HCT116 (cell line): ENCODE data around the gene NEURL1B.

Source experiments
- EGR1 ChIP-seq: IDR thresholded peaks from 2 replicates; pipeline ENCODE4 v1.6.1; 2012; ENCODE audit warnings: low read depth
- EZH2 ChIP-seq: fragments of 200-600 bp; sonication (generic); IDR thresholded peaks from 2 replicates; pipeline ENCODE4 v1.6.1; 2017; ENCODE audit warnings: antibody characterized with exemption, mixed run types
- EZH2phosphoT487 ChIP-seq: fragments of 200-600 bp; IDR thresholded peaks from 2 replicates; pipeline ENCODE4 v1.6.1; 2018; ENCODE audit warnings: antibody characterized with exemption, borderline replicate concordance
- POLR2A ChIP-seq: IDR thresholded peaks from 2 replicates; pipeline ENCODE4 v1.7.0; 2011; ENCODE audit warnings: borderline replicate concordance; ENCODE audit not compliant: insufficient read depth, insufficient read length; ENCODE audit errors: extremely low read depth
- POLR2AphosphoS5 ChIP-seq: IDR thresholded peaks from 2 replicates; pipeline ENCODE4 v1.6.1; 2011; ENCODE audit warnings: mild to moderate bottlenecking, low read depth, low read length, moderate library complexity
- RAD21 ChIP-seq: IDR thresholded peaks from 2 replicates; pipeline ENCODE4 v1.6.1; 2012; ENCODE audit warnings: low read depth, mild to moderate bottlenecking
- SP1 ChIP-seq: IDR thresholded peaks from 2 replicates; pipeline ENCODE4 v1.6.1; 2012; ENCODE audit warnings: low read depth
- SRF ChIP-seq: IDR thresholded peaks from 2 replicates; pipeline ENCODE4 v1.6.1; 2012; ENCODE audit warnings: low read depth
- TCF7L2 ChIP-seq: IDR thresholded peaks from 2 replicates; pipeline ENCODE4 v1.7.0; 2011; ENCODE audit warnings: borderline replicate concordance, inconsistent platforms; ENCODE audit not compliant: insufficient read depth, insufficient read length; ENCODE audit errors: extremely low read depth
- ZFX ChIP-seq: fragments of 450-650 bp; IDR thresholded peaks from 2 replicates; pipeline ENCODE4 v1.6.1; 2017
- TF ChIP-seq, protein P1 (sequence below), 3 experiments: fragments of 200-600 bp in 1 of 3; sonication (generic) in 1 of 3; IDR thresholded peaks in 2 of 3; conservative IDR thresholded peaks in 1 of 3; 2 replicates each; pipeline ENCODE4 v1.5.1; 2012 to 2017; ENCODE audit warnings: low read depth in 2 of 3, low read length in 2 of 3, antibody characterized with exemption in 1 of 3, borderline replicate concordance in 1 of 3, control low read depth in 1 of 3, mild to moderate bottlenecking in 1 of 3, mixed read lengths in 1 of 3, mixed run types in 1 of 3, moderate library complexity in 1 of 3; ENCODE audit not compliant: insufficient read depth in 1 of 3
- TF ChIP-seq, protein P2 (sequence below): IDR thresholded peaks from 2 replicates; pipeline ENCODE4 v1.6.1; 2012
- TF ChIP-seq, protein P3 (sequence below): IDR thresholded peaks from 2 replicates; pipeline ENCODE4 v1.6.1; 2012
- TF ChIP-seq, protein P4 (sequence below): IDR thresholded peaks from 2 replicates; pipeline ENCODE4 v1.6.1; 2011; ENCODE audit warnings: mild to moderate bottlenecking, low read length, moderate library complexity; ENCODE audit not compliant: insufficient replicate concordance; ENCODE audit errors: extremely low read depth

DNA sequence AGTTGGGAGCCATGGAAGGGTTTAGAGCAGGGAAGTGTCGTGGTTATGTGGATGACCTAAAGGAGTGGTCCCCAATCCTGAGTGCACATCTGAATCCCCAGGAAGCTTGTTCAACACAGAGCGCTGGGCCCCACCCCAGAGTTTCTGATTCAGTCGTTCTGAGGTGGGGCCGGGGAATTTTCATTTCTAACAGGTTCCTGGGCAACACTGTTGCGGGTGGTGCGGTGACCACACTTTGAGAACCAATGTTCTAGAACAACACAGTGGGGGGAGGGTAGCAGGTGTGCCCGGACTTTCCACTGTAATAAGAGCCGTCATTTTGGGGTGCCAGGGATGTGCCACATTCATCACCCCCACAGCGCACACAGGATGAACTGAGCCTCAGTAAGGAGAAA is 90.6 kb downstream of the NEURL1B start:
- no peak for TF ChIP-seq POLR2A
- TF ChIP-seq, protein P1, sequence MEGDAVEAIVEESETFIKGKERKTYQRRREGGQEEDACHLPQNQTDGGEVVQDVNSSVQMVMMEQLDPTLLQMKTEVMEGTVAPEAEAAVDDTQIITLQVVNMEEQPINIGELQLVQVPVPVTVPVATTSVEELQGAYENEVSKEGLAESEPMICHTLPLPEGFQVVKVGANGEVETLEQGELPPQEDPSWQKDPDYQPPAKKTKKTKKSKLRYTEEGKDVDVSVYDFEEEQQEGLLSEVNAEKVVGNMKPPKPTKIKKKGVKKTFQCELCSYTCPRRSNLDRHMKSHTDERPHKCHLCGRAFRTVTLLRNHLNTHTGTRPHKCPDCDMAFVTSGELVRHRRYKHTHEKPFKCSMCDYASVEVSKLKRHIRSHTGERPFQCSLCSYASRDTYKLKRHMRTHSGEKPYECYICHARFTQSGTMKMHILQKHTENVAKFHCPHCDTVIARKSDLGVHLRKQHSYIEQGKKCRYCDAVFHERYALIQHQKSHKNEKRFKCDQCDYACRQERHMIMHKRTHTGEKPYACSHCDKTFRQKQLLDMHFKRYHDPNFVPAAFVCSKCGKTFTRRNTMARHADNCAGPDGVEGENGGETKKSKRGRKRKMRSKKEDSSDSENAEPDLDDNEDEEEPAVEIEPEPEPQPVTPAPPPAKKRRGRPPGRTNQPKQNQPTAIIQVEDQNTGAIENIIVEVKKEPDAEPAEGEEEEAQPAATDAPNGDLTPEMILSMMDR (IDR thresholded peaks at IDR 0.05 in 2 of 3, conservative IDR thresholded peaks at IDR 0.05 in 1 of 3; ENCODE audit: borderline replicate concordance in 1 of 3, insufficient read depth in 1 of 3, low read depth in 2 of 3, low read length in 2 of 3), result no peak
- no peak for TF ChIP-seq POLR2AphosphoS5
- TF ChIP-seq EZH2, result no peak
- TF ChIP-seq, protein P2, sequence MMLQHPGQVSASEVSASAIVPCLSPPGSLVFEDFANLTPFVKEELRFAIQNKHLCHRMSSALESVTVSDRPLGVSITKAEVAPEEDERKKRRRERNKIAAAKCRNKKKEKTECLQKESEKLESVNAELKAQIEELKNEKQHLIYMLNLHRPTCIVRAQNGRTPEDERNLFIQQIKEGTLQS, result no peak
- TF ChIP-seq SRF, result no peak
- TF ChIP-seq EZH2phosphoT487, result no peak
- no peak for TF ChIP-seq RAD21
- TF ChIP-seq, protein P3, sequence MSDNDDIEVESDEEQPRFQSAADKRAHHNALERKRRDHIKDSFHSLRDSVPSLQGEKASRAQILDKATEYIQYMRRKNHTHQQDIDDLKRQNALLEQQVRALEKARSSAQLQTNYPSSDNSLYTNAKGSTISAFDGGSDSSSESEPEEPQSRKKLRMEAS, result no peak
- no peak for TF ChIP-seq EGR1
- TF ChIP-seq, protein P4, sequence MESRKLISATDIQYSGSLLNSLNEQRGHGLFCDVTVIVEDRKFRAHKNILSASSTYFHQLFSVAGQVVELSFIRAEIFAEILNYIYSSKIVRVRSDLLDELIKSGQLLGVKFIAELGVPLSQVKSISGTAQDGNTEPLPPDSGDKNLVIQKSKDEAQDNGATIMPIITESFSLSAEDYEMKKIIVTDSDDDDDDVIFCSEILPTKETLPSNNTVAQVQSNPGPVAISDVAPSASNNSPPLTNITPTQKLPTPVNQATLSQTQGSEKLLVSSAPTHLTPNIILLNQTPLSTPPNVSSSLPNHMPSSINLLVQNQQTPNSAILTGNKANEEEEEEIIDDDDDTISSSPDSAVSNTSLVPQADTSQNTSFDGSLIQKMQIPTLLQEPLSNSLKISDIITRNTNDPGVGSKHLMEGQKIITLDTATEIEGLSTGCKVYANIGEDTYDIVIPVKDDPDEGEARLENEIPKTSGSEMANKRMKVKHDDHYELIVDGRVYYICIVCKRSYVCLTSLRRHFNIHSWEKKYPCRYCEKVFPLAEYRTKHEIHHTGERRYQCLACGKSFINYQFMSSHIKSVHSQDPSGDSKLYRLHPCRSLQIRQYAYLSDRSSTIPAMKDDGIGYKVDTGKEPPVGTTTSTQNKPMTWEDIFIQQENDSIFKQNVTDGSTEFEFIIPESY, result no peak
- TF ChIP-seq SP1, result no peak
- TF ChIP-seq TCF7L2, result no peak
- no peak for TF ChIP-seq ZFX
